GM19193 (cell line): ENCODE results near the gene BNIP2.

ENCODE experiments used
- POLR2A ChIP-seq: IDR thresholded peaks from 4 replicates; pipeline ENCODE4 v1.6.1; 2011; ENCODE audit not compliant: insufficient read depth, insufficient read length; ENCODE audit errors: extremely low read depth

Gene BNIP2

DNA sequence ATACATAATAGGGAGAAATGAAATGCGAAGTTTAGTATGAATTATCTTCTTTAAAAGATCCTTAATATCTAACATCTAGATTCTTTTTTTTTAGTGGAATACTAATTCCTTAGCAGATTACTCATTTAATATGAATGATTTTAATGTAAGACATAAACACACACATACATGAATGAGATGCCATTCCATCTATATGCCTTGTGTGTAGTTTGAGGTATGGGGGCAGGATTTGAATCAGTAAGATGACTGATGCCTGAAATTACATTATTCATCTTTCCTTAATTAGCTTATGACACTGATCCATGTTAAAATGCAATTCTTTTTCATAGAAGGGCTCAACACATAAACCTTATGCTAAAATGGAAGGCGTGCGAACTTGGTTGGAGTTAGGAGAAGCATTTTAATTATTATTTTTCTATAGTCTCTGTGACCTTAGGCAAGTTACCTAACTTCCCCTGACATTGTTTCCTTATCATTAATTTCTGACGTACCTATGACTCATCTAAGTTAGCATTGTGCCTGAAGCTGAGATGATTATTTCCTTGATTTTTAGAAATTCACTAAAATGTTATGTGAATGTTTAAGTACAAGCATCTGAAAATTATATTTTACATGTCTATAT lies 10.8 kb upstream of the BNIP2 start:
- TF ChIP-seq POLR2A = no peak

- TF ChIP-seq POLR2A = no peak
Observed at GRCh38 chr15:59696332-59696731, 7.2 kb upstream of the BNIP2 start.

GRCh38 chr15:59694779-59695178 lies 5.7 kb upstream of the BNIP2 start:
- no peak for TF ChIP-seq POLR2A

- TF ChIP-seq POLR2A = no peak
Observed at GRCh38 chr15:59691194-59691805, 2.2 kb upstream of the BNIP2 start.

DNA sequence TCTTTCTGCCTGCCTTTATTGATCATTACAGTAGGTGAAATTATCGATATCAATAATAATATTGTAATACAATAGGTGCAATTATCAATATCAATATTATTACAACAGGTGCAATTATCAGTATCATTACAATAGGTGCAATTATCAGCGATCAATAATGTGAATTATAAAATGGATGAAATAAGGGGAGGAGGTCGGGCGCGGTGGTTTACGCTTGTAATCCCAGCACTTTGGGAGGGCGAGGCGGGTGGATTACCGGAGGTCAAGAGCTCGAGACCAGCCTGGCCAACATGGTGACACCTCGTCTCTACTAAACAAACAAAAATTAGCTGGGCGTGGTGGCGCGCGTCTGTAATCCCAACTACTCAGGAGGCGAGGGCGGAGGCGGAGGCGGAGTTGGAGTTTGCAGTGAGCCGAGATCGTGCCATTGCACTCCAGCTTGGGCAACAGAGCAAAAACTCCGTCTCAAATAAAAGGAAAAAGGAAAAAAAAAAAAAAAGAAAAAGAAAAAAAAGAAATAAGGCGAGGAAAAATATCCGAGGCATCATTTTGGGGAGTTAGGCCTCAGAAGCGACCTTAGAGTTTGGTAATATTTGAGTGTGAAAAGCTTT lies 611 bp upstream of the BNIP2 start:
- TF ChIP-seq POLR2A = no peak

GRCh38 chr15:59688423-59688781 lies 718 bp downstream of the BNIP2 start:
- TF ChIP-seq POLR2A = no peak

- no peak for TF ChIP-seq POLR2A
Observed at GRCh38 chr15:59687836-59688235, 1.3 kb downstream of the BNIP2 start.

- TF ChIP-seq POLR2A = no peak
Observed at GRCh38 chr15:59686389-59686788, 2.7 kb downstream of the BNIP2 start.

DNA sequence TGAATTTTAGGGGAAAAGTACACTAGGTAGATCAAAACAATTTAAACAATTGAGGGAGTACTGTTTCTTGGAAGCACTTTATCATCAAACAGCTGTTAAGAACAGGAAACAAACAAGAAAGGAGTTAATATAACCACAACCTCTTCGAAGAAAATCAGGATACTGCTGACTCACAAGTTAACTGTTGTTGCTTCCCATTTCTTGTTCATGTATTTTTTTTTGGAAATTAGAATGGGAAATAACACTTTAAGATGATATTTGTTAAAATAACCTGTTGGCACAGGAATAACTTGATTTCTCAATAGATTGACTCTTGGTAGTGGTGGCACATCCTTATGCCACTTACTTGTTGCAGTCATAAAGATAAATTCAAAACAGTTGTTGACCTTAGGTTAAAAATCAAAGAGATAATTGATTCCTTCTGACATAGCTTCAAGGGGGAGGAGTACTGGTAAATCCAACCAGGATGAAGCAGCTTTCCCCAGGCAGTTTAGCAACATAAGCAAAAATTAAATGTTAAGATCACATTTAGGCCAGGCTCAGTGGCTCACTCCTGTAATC lies 3.3 kb downstream of the BNIP2 start:
- no peak for TF ChIP-seq POLR2A

DNA sequence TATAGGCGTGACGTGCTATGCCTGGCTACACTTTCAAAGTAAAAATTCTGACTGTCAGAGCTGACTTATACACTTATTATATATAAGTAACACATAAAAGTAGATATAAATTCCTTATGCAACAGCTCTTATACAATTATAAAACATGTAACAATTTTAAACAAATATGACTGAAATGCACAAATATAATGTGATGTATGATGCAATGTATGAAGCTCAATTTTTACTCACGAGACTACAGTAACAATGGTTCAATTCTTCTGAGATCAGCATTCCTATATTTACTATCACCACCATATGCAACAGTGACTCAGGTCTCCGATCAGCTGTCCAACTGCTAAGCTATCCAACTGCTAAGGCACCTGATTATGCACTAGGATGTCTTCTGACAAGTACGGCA lies 8.2 kb downstream of the BNIP2 start:
- no peak for TF ChIP-seq POLR2A

DNA sequence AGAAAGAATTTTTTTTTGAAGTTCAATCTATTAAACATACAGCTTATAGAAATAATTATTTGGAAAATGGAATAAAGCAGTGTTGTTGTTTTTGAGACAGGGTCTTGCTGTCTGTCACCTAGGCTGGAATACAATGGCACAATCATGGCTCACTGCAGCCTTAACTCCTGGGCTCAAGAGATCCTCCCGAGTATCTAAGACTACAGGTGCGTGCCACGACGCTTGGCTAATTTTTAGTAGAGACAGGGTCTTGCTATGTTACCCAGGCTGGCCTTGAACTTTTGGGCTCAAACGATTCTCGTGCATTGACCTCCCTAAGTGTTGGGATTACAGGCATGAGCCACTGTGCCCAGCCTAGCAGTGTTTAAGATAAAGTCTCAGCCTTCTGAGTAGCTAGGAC lies 8.8 kb downstream of the BNIP2 start:
- TF ChIP-seq POLR2A = no peak

DNA sequence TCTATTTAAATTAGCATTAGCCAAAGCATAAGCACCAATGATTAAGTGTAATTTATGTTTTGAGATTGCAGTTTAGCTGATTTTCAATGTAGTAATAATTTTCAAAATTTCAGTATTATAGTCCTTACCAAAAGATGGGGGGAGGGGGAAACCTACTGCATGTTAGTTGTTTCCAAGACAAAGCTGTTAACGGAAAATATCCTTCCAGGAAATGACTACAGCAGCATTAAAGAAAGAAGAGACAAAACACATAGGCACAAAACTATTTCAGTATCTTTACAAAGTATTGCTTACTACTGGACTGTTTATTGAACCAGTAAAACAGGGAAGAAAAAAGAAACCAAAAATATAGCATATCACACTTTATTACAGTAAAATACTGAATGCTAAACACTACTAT lies 10.5 kb downstream of the BNIP2 start:
- TF ChIP-seq POLR2A = no peak

DNA sequence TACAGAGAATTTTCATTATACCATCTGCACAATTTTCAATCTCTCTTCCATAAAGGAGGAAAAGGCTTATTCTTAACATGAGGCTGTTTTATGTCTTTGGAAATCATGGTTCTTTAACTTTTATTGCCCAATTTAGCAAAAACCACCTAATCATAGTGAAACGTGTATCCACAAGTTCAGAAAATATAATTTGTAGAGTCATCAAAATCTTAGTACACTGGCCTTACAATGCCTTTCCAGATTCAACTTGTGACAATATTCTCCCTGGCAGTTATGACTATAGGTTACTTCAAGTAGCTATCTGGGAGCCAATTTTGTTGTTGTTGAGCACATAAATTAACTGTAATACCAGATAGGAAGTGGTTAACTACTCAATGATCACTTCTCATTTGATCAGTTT lies 10.9 kb downstream of the BNIP2 start:
- no peak for TF ChIP-seq POLR2A

GRCh38 chr15:59676565-59676964 lies 12.6 kb downstream of the BNIP2 start:
- no peak for TF ChIP-seq POLR2A

GRCh38 chr15:59674361-59674877 lies 14.7 kb downstream of the BNIP2 start:
- TF ChIP-seq POLR2A = no peak

- TF ChIP-seq POLR2A = no peak
Observed at GRCh38 chr15:59668556-59668955, 20.6 kb downstream of the BNIP2 start.
